Right ventricle myocardium superior (tissue), 1 donor: Measurements from ENCODE around the gene NPFFR1. TPM values are rescaled to one million over a fixed set of nuclear protein-coding genes. Genes with fewer than 3 reads are reported as not detected.
"Not testable (repeated sequence)": the region's sequence is repeated elsewhere in the genome, so short reads cannot be mapped to it uniquely, and the experiment has no call there.

Experiments used
- ATAC-seq: fragments of 200-7000 bp; cut with Tn5 transposase; one replicate; pipeline ENCODE4 v1.9.1; 2020; ENCODE audit warnings: mild to moderate bottlenecking; ENCODE audit not compliant: poor library complexity
- DNase-seq: peaks from one replicate; pipeline ENCODE4 v3.0.0-alpha.2; 2020
- intact Hi-C: fragments of 100-400 bp; cut with DNase I; formaldehyde crosslinking; loops from one replicate; pipeline ENCODE4 v1.11.2; 2022
- total RNA-seq: library from RNA; stranded (reverse); fragmentation: NEBNext Ultra II Directional; extraction: Animal tissue kit (Norgen Biotek cat#: 25700); gene quantifications from one replicate; pipeline ENCODE4 v1.2.1, GENCODE V29; 2021
- donor health status: DM: no; HTN: yes; CAD: no; lungs with severe emphysema.

NPFFR1 gene
- total RNA-seq, 1 donor from 2014 or later, result 0.03 TPM

GRCh38 chr10:70266701-70267100 is 17.1 kb downstream of the NPFFR1 start:
- no peak for ATAC-seq

DNA sequence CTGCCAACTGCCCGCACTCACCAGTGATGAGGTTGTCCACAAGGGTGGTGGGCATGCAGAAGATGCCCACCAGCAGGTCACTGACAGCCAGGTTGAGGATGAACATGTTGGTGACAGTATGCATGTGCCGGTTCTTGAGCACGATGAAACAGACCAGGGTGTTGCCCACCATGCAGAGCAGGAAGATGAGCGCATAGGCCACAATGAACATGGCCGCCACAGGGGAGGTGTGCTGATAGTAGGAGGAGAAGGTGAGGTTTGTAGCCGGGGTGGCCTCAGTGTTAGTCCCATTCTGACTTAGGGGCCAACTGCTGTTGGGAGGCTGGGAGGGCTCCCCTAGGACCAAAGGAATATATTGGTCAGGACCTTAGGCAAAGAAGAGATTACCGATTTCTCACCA is 17.7 kb downstream of the NPFFR1 start:
- DNase-seq (no peak), ATAC-seq (no peak)
- intact Hi-C loops, result loop anchor here (5.0 kb wide), 1 partner anchor 101 kb away; no protein-coding TSS in a partner anchor

More at GRCh38 chr10:70266701-70267100, 17.1 kb downstream of the NPFFR1 start:
- intact Hi-C loops, result loop anchor here (5.0 kb wide), 1 partner anchor 101 kb away; no protein-coding TSS in a partner anchor
- DNase-seq, result no peak

- ATAC-seq (peak; percentile 51), DNase-seq (no peak)
- intact Hi-C loops, result loop anchor here (5.0 kb wide), 1 partner anchor 102 kb away; no protein-coding TSS in a partner anchor
Observed at GRCh38 chr10:70265032-70265689, 18.6 kb downstream of the NPFFR1 start.

- intact Hi-C loops, result no loop called here
- DNase-seq, result no peak
- no peak for ATAC-seq
Observed at GRCh38 chr10:70260734-70261133, 23.1 kb downstream of the NPFFR1 start.

- DNase-seq (no peak), ATAC-seq (no peak)
- intact Hi-C loops, result no loop called here
Observed at GRCh38 chr10:70260259-70260658, 23.5 kb downstream of the NPFFR1 start.

GRCh38 chr10:70258216-70258615 is 25.6 kb downstream of the NPFFR1 start:
- ATAC-seq, result no peak
- intact Hi-C loops, result no loop called here

GRCh38 chr10:70257816-70258215 is 26.0 kb downstream of the NPFFR1 start:
- intact Hi-C loops, ATAC-seq, DNase-seq: not testable (repeated sequence)

More at GRCh38 chr10:70258216-70258615, 25.6 kb downstream of the NPFFR1 start:
- no peak for DNase-seq

DNA sequence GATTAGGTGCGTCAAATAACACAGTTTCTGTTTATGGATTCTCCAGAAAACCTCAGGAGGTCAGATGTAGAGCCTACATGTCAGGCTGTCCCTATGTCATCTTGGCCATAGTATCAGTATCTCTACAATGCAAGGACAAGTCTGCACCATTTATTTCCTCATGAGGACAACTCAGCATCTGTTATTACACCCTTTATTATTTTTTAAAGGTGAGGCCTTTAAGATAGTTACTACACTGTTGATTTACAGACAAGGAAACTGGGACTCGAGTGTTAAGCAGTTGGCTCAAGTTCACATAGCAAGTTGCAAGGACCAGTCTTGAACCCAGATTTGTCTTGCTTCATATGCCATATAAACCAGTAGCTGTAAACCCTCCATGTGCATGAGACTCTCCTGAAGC is 27.3 kb downstream of the NPFFR1 start:
- ATAC-seq (no peak), DNase-seq (no peak)
- intact Hi-C loops, result no loop called here

GRCh38 chr10:70255329-70256299 is 28.2 kb downstream of the NPFFR1 start:
- DNase-seq (no peak), ATAC-seq (no peak)
- intact Hi-C loops, result no loop called here

- intact Hi-C loops, result no loop called here
- no peak for DNase-seq
Observed at GRCh38 chr10:70254778-70255328, 29.0 kb downstream of the NPFFR1 start.

GRCh38 chr10:70253878-70254765 is 29.7 kb downstream of the NPFFR1 start:
- ATAC-seq, result no peak
- intact Hi-C loops, result no loop called here
- no peak for DNase-seq

More at GRCh38 chr10:70254778-70255328, 29.0 kb downstream of the NPFFR1 start:
- ATAC-seq, result no peak

DNA sequence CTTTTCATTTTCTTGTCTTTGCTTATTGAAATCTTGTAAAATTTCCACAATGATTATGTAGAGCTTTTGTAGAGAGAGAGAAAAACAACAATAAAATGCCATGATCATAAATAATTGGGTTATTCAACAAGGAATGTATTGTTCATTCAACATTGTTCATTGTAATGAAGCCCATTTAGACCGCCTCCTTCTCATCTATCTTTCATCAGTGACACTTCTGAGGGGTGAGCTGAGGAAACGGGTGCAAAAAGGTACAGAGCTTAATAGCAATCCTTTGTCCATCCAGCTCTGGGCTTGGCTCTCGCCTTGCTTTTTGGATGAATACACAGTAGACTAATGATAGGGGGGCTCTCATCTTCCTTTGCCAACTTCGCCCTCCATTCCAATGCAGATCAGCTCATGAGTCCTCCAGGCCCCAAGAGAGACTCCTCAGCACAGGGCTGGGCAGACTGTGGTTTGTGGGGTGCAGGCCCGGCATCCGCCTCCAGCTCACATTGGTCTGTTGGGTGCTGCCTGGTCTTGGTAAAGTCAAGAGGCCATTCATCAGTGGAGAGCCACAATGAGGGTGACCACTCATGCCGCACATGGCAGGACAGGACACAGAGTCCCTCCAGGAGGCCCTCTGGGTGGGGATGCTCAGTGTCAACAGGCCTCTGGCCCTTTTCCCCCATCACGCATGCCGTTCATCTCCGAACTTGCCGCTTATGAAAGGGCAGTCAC is 32.7 kb downstream of the NPFFR1 start:
- intact Hi-C loops, result no loop called here
- ATAC-seq (no peak), DNase-seq (no peak)

DNA sequence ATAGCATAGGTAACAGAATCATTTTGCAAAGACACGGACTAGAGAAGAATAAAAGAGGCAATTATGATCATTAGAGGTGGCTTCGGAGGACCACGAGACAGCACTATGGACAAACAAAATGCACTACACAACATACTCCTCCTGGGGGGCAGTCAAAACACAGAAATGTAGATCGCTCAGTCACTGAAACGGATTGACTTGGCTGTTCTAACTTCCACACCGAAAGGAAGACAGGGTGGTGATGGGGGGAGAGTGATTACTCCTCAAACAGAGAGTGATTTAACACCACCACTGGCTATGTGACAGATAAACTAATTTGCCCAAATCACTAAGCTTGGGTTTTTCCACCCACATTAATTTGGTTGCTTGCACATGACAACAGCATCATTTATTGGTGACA is 36.4 kb downstream of the NPFFR1 start:
- no peak for DNase-seq
- no peak for ATAC-seq
- intact Hi-C loops, result no loop called here

- DNase-seq, result no peak
- no peak for ATAC-seq
- intact Hi-C loops, result no loop called here
Observed at GRCh38 chr10:70241081-70241480, 42.7 kb downstream of the NPFFR1 start.

GRCh38 chr10:70239986-70240385 is 43.8 kb downstream of the NPFFR1 start:
- intact Hi-C loops, ATAC-seq, DNase-seq: not testable (repeated sequence)

- ATAC-seq, DNase-seq, intact Hi-C loops: not testable (repeated sequence)
Observed at GRCh38 chr10:70239077-70239976, 44.5 kb downstream of the NPFFR1 start.
